HG03159 (cell line): ENCODE measurements around the gene MS4A12.
A peak's percentile ranks its signal among the peaks of the same experiment; 100 is the strongest.
"Not testable (repeated sequence)": the region's sequence is repeated elsewhere in the genome, so short reads cannot be mapped to it uniquely, and the experiment has no call there.

Source experiments
- ATAC-seq: cut with Tn5 transposase; IDR thresholded peaks from one replicate; pipeline ENCODE4 v1.9.1; 2021; ENCODE audit warnings: mild to moderate bottlenecking, moderate library complexity; ENCODE audit not compliant: unreplicated experiment

The MS4A12 gene

GRCh38 chr11:60492488-60493009, at the start of gene MS4A12:
Gene MS4A12 (plus strand): TSS chr11:60492778. CDS start chr11:60497319, 4,541 bp downstream.
- no peak for ATAC-seq

- ATAC-seq = no peak
Measured at GRCh38 chr11:60447070-60447469, 45.5 kb upstream of the MS4A12 start.

- ATAC-seq = no peak
Measured at GRCh38 chr11:60447846-60448245, 44.7 kb upstream of the MS4A12 start.

- ATAC-seq = not testable (repeated sequence)
Measured at GRCh38 chr11:60451185-60451584, 41.4 kb upstream of the MS4A12 start.

GRCh38 chr11:60454212-60454611, 38.4 kb upstream of the MS4A12 start:
- ATAC-seq = no peak

GRCh38 chr11:60455531-60456042, 37.0 kb upstream of the MS4A12 start, which contains the start of gene MS4A1:
Gene MS4A1 (plus strand): TSS chr11:60455847. CDS start chr11:60462375, 6,528 bp downstream.
- peak; percentile 89 for ATAC-seq

- peak; percentile 30 for ATAC-seq
Measured at GRCh38 chr11:60457576-60457975, 35.0 kb upstream of the MS4A12 start.

- ATAC-seq = peak; percentile 22
Measured at GRCh38 chr11:60459345-60459744, 33.2 kb upstream of the MS4A12 start.

GRCh38 chr11:60468829-60469228, 23.7 kb upstream of the MS4A12 start:
- no peak for ATAC-seq

GRCh38 chr11:60469723-60470122, 22.9 kb upstream of the MS4A12 start:
- no peak for ATAC-seq

GRCh38 chr11:60477035-60477445, 15.5 kb upstream of the MS4A12 start:
- peak; percentile 67 for ATAC-seq

GRCh38 chr11:60482361-60482760, 10.2 kb upstream of the MS4A12 start:
- no peak for ATAC-seq

GRCh38 chr11:60485987-60486386, 6.6 kb upstream of the MS4A12 start:
- ATAC-seq = peak; percentile 98

- no peak for ATAC-seq
Measured at GRCh38 chr11:60493454-60493853, 876 bp downstream of the MS4A12 start.

- peak; percentile 42 for ATAC-seq
Measured at GRCh38 chr11:60498399-60498798, 5.8 kb downstream of the MS4A12 start.

GRCh38 chr11:60498853-60499252, 6.3 kb downstream of the MS4A12 start:
- peak; percentile 79 for ATAC-seq

GRCh38 chr11:60500276-60500910, 7.8 kb downstream of the MS4A12 start:
- no peak for ATAC-seq

- no peak for ATAC-seq
Measured at GRCh38 chr11:60502221-60502775, 9.7 kb downstream of the MS4A12 start.

GRCh38 chr11:60504219-60504905, 11.8 kb downstream of the MS4A12 start:
- peak; percentile 58 for ATAC-seq

- ATAC-seq = not testable (repeated sequence)
Measured at GRCh38 chr11:60509609-60510008, 17.0 kb downstream of the MS4A12 start.

GRCh38 chr11:60510209-60510608, 17.6 kb downstream of the MS4A12 start:
- ATAC-seq = not testable (repeated sequence)

GRCh38 chr11:60511393-60511792, 18.8 kb downstream of the MS4A12 start:
- no peak for ATAC-seq
